Measurements from ENCODE around the gene RUNX3.

DNA sequence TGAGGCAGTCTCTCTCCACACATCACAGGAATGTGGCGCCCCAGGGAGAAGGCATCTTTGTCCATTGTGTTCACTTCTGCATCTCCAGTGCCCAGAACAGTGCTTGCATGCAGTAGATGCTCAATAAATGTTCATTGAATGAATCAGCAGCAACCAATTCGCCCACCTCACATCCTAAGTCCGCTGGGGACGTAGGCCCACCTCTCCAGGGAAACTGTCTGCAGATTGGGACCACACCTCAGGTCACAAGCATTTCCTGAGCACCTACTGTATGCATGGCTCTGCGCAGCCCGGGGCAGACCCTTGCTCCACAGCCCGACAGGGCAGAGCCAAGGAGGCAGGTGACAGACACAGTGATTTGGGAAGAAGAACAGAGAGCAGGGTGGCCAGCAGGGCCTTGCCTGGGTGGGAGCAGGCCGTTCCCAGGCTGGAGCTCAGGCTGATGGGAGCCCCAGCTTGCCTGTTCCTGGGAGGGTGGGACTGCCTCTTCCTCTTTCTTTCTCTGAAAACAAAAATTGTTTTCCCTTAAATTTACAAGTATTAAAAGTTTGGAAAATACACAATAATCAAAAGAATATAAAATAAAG lies 25.8 kb upstream of the RUNX3 start:
- TF ChIP-seq CTCF (IDR thresholded peaks at IDR 0.05) = no peak
- TF ChIP-seq POLR2A (IDR thresholded peaks at IDR 0.05) = no peak

Measured in thyroid gland (tissue), 4 donors.